ENCODE results near the gene DUSP6. TPM values are rescaled to one million over a fixed set of nuclear protein-coding genes. Genes with fewer than 3 reads are reported as not detected.

The DUSP6 gene
- total RNA-seq, 2 experiments from 2014 or later, result 11.8 to 14.7 TPM

DNA sequence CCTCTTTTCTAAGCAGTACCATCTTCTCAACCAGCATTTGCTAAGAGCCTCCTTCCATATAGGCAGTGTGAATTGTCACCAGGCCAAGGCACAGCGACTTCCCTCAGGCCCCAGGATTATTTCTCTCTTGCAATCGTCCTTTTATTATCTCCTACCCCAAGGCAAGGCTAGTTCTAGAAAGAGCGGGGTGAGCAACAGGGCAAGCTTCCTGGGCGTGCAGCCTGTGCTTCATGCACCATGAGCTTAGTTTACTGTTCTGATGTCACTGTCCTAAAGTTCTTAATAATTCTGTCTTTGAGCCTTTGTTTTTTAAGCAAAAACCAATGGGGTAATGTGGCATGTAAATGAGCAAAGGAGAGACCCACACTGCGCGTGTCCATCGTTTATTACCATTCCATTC, 27.9 kb downstream of the DUSP6 start:
- intact Hi-C loops (cut with DNase I, micrococcal nuclease), result no loop called here
- DNase-seq, result no peak
- no peaks in the 10 kb centered on the region for H3K36me3 Mint-ChIP-seq (ENCODE audit: low read depth)
- H3K9me3 ChIP-seq (ENCODE audit: control insufficient read depth in 1 of 2, insufficient read depth in 1 of 2, low read length in 2 of 2), result no peaks in the 10 kb centered on the region
- H3K27me3 Mint-ChIP-seq, result no peaks in the 10 kb centered on the region
- H3K36me3 ChIP-seq (ENCODE audit: insufficient read depth, low read length), result no peaks in the 10 kb centered on the region
- CTCF ChIA-PET, result no interaction called here
- no peak overlapping the region for H3K27ac Mint-ChIP-seq
- H3K27ac ChIP-seq (ENCODE audit: low read depth in 1 of 2, low read length in 2 of 2), result no peak overlapping the region
- H3K27me3 ChIP-seq (ENCODE audit: control insufficient read depth in 1 of 2, insufficient read depth in 2 of 2, low read length in 2 of 2), result no peaks in the 10 kb centered on the region
- POLR2A ChIA-PET, result no interaction called here
- H3K4me3 Mint-ChIP-seq, result no peak overlapping the region
- no peak for ATAC-seq (ENCODE audit: poor library complexity)
- no peaks in the 10 kb centered on the region for H3K4me1 ChIP-seq (ENCODE audit: insufficient read depth, low read length)
- H3K4me3 ChIP-seq (ENCODE audit: low read length), result no peak overlapping the region
- no peaks in the 10 kb centered on the region for H3K4me1 Mint-ChIP-seq (ENCODE audit: low read depth)
- TF ChIP-seq, protein P1, sequence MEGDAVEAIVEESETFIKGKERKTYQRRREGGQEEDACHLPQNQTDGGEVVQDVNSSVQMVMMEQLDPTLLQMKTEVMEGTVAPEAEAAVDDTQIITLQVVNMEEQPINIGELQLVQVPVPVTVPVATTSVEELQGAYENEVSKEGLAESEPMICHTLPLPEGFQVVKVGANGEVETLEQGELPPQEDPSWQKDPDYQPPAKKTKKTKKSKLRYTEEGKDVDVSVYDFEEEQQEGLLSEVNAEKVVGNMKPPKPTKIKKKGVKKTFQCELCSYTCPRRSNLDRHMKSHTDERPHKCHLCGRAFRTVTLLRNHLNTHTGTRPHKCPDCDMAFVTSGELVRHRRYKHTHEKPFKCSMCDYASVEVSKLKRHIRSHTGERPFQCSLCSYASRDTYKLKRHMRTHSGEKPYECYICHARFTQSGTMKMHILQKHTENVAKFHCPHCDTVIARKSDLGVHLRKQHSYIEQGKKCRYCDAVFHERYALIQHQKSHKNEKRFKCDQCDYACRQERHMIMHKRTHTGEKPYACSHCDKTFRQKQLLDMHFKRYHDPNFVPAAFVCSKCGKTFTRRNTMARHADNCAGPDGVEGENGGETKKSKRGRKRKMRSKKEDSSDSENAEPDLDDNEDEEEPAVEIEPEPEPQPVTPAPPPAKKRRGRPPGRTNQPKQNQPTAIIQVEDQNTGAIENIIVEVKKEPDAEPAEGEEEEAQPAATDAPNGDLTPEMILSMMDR (IDR thresholded peaks at IDR 0.05), result no peak
- peaks cover 2% of the 10 kb centered on the region for H3K9me3 Mint-ChIP-seq

DNA sequence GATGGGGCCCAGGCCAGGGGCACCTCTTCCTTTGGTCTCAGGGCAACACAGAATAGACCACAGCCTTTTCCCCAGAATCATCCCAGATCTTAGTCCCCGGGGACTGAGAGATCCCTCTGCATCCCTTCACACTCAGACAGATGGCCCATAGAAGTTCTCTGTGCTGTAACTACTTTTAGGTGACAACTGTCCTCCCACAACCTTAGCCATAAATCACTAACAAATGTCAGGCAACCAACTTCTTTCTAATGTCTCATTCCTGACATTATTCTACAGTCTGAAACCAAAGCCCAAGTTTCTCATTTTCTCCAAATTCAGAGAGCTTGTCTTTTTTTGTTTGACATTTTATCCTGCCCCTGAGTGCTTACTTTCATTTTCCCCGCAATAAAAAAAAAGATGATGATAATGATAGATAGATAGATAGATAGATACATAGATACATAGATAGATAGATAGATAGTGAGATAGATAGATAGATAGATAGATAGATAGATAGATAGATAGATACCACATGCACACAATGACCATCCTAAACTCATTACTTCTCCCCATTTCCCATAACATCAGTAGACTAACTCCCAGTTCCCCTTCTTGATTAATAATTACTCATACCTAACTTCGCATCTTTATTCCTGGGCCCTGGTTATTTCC, 28.6 kb downstream of the DUSP6 start:
- H3K4me3 Mint-ChIP-seq, result no peak overlapping the region
- Histone ChIP-seq H3K27ac (ENCODE audit: low read depth in 1 of 2, low read length in 2 of 2) (no peak overlapping the region), H3K9me3 (ENCODE audit: control insufficient read depth in 1 of 2, insufficient read depth in 1 of 2, low read length in 2 of 2) (no peaks in the 10 kb centered on the region), H3K4me1 (ENCODE audit: insufficient read depth, low read length) (no peaks in the 10 kb centered on the region), H3K27me3 (ENCODE audit: control insufficient read depth in 1 of 2, insufficient read depth in 2 of 2, low read length in 2 of 2) (no peaks in the 10 kb centered on the region), H3K4me3 (ENCODE audit: low read length) (no peak overlapping the region), H3K36me3 (ENCODE audit: insufficient read depth, low read length) (no peaks in the 10 kb centered on the region)
- H3K27ac Mint-ChIP-seq, result no peak overlapping the region
- DNase-seq (no peak), ATAC-seq (ENCODE audit: poor library complexity) (no peak)
- H3K36me3 Mint-ChIP-seq (ENCODE audit: low read depth), result no peaks in the 10 kb centered on the region
- H3K9me3 Mint-ChIP-seq, result no peaks in the 10 kb centered on the region
- intact Hi-C loops (cut with DNase I, micrococcal nuclease), result no loop called here
- ChIA-PET CTCF (no interaction called here), POLR2A (no interaction called here)
- TF ChIP-seq, protein P1 (IDR thresholded peaks at IDR 0.05), result no peak
- H3K27me3 Mint-ChIP-seq, result no peaks in the 10 kb centered on the region
- no peaks in the 10 kb centered on the region for H3K4me1 Mint-ChIP-seq (ENCODE audit: low read depth)

DNA sequence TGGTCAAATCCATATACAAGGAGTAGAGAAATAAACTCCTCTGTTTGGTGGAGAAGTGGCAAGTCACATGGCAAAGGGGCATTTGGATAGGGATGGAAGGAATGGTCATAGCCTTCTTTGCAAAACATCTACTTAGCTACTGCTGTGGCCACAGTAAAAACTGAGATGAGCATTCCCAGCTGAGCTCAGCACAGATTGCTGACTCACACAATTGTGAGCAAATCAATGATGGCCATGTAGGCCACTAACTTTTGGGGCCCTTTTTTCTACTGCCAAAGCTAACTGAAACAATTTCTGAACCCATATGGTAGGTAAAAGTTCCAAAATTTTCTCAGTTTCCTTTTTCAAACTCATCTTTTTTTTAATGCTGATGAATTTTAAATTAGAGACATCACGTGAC, 31.6 kb downstream of the DUSP6 start:
- no peak overlapping the region for H3K4me3 Mint-ChIP-seq
- no peaks in the 10 kb centered on the region for H3K27me3 Mint-ChIP-seq
- Histone ChIP-seq H3K27ac (ENCODE audit: low read depth in 1 of 2, low read length in 2 of 2) (no peak overlapping the region), H3K36me3 (ENCODE audit: insufficient read depth, low read length) (no peaks in the 10 kb centered on the region), H3K4me1 (ENCODE audit: insufficient read depth, low read length) (no peaks in the 10 kb centered on the region), H3K9me3 (ENCODE audit: control insufficient read depth in 1 of 2, insufficient read depth in 1 of 2, low read length in 2 of 2) (no peaks in the 10 kb centered on the region), H3K4me3 (ENCODE audit: low read length) (no peak overlapping the region), H3K27me3 (ENCODE audit: control insufficient read depth in 1 of 2, insufficient read depth in 2 of 2, low read length in 2 of 2) (no peaks in the 10 kb centered on the region)
- peaks cover 11% of the 10 kb centered on the region for H3K4me1 Mint-ChIP-seq (ENCODE audit: low read depth)
- H3K27ac Mint-ChIP-seq, result no peak overlapping the region
- no peak for DNase-seq
- TF ChIP-seq, protein P1 (IDR thresholded peaks at IDR 0.05), result no peak
- ChIA-PET CTCF (no interaction called here), POLR2A (no interaction called here)
- no peaks in the 10 kb centered on the region for H3K36me3 Mint-ChIP-seq (ENCODE audit: low read depth)
- intact Hi-C loops (cut with DNase I, micrococcal nuclease), result no loop called here
- H3K9me3 Mint-ChIP-seq, result no peaks in the 10 kb centered on the region
- no peak for ATAC-seq (ENCODE audit: poor library complexity)

All from CD4-positive, alpha-beta T cell (primary cell).